ENCODE data around the gene MSL2.
"Not testable (repeated sequence)": the region's sequence is repeated elsewhere in the genome, so short reads cannot be mapped to it uniquely, and the experiment has no call there.

MSL2 gene

DNA sequence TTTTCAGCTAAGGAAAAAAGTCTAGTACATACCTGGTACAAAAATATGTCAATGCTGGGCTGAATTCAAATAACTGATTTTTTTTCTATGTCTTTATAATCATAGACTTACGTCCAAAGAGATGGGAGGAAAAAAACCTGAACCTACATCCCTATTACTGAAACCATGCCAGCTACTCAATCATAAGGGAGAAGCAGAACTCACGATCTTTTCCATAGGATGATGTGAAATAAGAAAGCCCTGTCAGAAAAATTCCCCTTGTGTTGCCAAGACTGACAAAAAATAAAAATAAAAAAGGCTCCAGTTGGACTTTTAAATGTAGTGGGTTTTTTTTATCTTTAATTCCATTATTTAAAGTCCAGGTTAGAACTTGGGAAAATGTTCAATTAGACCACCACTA is 3.3 kb downstream of the MSL2 start:
- DNase-seq: no peak

DNA sequence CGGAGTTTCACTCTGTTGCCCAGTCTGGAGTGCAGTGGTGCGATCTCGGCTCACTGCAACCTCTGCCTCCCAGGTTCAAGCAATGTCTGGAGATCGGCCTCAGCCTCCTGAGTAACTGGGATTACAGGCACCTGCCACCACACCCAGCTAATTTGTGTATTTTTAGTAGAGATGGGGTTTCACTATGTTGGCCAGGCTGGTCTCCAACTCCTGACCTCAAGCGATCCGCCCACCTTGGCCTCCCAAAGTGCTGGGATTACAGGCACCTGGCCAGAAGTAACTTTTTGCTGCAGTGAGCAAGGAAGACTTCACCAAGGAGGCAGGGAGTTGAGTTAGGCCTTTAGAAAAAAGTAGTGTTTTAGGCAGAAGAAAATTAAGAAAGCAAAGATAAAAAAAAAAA is 3.9 kb downstream of the MSL2 start:
- DNase-seq: not testable (repeated sequence)

DNA sequence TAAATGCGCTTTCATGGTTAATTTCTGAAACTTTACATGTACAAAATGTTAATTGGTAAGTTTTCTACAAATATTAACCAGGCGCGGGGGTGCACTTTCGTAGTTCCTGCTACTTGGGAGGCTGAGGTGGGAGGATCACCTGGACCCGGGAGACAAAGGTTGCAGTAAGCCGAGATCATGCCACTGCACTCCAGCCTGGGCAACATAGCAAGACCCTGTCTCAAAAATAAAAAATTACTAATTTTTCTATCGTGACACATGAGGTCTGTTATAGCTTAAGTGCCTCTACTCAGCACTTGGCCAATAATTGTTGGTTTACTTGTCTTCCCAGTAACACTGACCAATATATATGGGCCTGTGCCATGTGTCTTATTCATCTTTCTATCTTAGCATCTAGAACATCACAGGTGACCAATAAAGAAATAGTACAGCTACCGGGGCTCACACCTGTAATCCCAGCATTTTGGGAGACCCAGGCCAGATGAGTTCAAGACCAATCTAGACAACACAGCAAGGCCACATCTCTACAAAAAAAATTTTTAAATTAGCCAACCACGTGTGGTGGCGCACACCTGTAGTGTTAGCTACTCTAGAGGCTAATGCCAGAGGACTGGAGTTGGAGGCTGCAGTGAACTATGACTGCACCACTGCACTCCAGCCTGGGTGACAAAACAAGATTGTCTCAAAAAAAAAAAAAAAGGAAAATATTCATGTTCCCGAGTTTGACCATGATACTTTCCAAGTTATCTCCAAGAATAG is 6.1 kb downstream of the MSL2 start:
- no peak for DNase-seq

DNA sequence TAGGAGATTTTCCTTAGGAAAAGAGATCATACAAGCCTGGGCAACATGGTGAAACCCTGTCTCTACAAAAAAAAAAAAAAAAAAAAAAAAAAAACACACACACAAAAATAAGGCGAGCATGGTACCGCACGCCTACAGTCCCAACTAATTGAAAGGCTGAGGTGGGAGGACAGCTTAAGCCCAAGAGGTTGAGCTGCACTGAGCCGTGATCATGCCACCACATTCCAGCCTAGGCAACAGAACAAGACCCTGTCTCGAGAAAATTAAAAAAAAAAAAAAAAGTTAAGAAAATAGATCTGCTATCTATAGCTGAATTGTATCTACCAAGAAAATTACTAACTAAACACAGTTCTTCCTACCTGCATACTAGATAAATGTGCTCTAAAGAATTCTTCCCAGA is 7.1 kb downstream of the MSL2 start:
- DNase-seq: no peak

DNA sequence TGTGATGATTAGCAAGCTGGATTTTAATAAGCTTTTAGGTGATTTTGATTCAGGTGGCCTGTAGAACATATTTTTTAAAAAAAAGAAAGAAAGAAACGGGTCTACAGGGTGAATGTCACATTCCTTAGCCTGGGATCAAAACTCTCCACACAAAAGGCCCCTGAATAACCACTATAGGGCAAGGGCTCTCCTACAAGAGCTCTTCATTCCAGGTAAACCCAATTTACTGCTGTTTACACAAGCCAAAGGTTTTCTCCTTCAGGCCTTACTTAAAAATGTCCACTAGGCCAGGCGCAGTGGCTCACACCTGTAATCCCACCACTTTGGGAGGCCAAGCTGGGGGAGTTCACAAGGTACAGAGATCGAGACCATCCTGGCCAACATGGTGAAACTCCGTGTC is 8.3 kb downstream of the MSL2 start:
- no peak for DNase-seq

- DNase-seq: no peak
Observed at GRCh38 chr3:136186846-136187245, 9.3 kb downstream of the MSL2 start.

DNA sequence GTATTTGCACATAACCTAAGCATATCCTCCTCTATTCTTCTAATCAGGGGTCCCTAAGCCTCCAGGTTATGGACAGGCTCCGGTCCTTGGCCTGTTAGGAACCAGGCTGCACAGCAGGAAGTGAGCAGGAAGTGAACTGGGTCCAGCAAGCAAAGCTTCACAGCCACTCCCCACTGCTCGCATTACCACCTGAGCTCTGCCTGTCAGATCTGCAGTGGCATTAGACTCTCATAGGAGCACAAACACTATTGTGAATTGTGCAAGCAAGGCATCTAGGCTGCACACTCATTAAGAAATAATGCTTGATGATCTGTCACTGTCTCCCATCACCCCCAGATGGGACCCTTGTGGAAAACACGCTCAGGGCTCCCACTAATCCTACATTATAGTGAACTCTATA is 9.8 kb downstream of the MSL2 start:
- no peak for DNase-seq

GRCh38 chr3:136184703-136185102 is 11.4 kb downstream of the MSL2 start:
- no peak for DNase-seq

- no peak for DNase-seq
Observed at GRCh38 chr3:136181741-136182140, 14.4 kb downstream of the MSL2 start.

DNA sequence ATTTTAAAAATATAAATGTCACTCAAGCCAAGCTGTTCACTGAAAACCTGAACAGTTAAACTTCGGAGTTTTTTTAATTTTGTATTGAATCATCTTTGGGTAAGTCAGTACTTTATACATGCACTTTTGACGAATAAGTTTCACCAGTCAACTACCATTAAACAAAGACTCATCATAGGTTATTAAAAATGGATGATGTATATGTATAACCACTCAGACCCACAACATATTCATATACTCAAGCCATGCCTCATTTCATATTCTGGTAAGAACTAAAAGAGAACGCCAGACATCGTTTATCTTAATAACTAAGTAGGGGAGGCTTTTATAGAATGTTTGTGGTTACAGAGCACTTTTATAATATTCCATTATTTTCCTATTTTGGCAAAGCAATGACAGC is 18.3 kb downstream of the MSL2 start:
- DNase-seq: no peak

DNA sequence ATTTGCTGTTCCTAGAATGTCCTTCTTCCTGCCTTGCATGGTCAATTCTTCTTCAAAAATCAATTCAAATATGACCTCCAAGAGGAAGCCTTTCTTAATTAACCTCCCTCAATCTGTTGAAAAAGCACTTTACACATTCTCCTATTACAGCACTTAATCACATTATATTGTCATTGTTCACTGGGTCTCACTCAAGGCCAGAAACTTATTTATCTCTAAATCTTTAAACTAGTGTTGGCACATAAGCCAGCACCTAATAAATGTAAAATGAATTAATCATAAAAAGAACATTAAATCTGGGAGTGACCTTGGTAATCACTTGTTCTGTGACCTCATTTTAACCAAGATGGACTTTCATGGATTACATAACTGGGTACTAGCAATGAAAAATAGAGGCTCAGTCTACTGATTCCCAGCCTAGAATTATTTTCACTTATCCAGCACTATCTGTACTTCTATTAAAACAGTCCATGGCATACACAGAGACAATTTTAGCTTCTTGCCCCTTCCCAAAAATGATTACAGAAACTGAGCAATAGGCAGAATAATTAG is 22.1 kb downstream of the MSL2 start:
- DNase-seq: no peak

DNA sequence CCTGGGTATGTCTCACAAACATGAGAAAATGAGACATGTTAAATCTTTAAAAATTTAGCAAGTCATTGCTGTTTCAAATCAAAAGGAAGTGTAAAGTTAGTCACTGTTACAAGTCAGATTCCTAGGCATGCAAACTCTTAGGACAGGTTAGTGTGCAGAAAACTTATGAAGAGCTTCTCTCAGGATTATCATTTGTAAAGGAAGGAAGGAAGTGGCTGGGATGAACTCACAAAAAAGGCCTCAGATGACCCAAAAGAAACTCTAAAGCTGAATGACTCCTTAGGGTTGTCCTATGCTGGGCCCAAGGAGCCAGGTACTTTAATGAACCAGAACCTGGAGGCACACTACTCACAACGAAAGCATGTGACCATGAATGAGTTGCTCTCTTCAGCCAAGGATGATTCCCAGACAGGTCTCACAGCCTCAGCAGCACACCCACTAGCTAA is 25.0 kb downstream of the MSL2 start:
- no peak for DNase-seq

- not testable (repeated sequence) for DNase-seq
Observed at GRCh38 chr3:136168236-136168635, 27.9 kb downstream of the MSL2 start.

DNA sequence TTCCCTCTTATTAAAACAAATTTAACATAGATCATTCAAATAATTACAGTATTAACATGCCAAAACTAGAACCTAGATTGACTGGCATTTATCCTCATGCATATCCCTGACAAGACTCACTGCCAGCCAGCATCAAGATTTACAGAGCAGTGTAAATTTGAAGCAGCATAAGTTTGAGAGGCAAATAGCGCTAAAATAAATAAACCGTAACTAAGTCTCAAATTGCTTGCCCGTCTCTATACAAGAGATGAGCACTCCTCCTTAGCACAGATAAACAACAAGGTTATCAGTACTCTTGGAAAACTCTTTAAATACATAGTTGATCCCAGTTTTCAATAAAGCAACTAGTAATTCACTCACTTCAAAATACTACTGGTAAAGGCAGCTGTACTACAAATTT is 29.6 kb downstream of the MSL2 start:
- no peak for DNase-seq

- not testable (repeated sequence) for DNase-seq
Observed at GRCh38 chr3:136163607-136164006, 32.5 kb downstream of the MSL2 start.

DNA sequence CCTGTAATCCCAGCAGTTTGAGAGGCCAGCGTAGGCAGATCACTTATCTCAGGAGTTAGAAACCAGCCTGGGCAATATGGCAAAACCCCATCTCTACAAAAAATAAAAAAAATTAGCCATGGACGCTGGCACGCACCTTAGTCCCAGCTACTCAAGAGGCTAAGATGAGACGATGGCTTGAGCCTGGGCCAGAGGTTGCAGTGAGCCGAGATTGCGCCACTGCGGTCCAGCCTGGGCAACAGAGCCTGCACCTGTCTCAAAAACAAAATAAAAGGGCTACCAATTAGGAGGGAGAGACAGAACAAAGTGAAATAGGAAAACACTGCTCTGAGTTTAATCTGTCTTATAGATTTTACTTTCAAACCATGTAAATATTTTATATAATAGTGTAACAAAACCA is 33.8 kb downstream of the MSL2 start:
- DNase-seq: no peak

DNA sequence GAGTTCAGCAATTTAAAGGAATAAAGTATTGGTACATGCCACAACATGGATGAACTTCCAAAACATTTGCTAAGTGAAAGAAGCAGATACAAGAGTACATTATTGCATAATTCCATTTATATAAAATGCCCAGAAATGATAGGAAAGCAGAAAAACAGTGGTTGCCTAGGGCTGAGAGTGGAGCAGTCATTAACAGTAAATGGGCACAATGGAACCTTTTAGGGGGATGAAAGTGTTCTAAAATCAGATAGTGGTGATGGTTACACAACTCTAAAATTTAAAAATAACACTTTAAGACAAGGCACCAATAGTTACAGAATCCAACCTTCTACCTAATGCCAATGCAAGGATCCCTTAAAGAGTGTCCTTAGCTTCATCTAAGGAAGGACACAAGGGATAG is 34.6 kb downstream of the MSL2 start:
- no peak for DNase-seq

- DNase-seq: no peak
Observed at GRCh38 chr3:136152963-136153362, 43.2 kb downstream of the MSL2 start.

GRCh38 chr3:136152176-136152843 is 43.8 kb downstream of the MSL2 start:
- DNase-seq: no peak

DNA sequence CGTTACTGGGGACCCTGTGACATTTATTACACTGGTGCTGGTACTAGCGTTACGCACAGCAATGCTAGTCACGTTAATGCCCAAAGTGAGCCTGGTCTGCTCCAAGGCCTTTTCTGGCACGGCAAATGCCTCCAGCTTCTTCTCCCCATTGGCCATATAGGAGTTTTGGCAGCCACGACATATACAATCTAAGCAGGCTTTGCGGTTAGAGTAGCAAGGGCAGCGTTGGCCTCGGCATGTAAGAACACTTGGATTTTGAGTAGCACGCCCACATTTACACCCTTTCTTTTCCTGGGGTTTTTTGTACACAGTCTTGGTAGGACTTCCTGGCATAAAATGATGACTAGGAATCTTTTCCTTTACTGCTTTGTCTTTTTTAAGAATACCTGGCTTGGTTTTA is 44.9 kb downstream of the MSL2 start:
- DNase-seq: no peak

DNA sequence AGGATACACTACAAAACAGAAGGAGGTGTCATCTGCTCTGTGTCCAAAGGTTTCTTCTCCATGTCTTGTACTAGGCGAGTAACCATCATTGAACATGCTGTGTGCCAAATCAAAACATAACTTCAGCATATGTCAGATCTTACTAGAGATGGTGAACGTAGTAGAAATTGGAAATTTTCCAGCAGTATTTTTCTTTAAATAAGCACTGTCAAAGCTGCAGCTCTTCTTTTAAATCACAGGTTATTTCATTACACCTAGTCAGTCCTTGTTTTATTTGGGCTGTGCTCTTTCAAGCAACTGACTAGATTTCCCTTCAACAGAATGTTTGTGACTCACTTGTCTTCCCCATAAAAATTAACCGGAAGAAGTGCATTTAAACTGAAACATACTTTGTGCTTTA is 46.5 kb downstream of the MSL2 start:
- DNase-seq: no peak

- no peak for DNase-seq
Observed at GRCh38 chr3:136146981-136147729, 49.0 kb downstream of the MSL2 start.

GRCh38 chr3:136144397-136144796 is 51.7 kb downstream of the MSL2 start:
- not testable (repeated sequence) for DNase-seq

- no peak for DNase-seq
Observed at GRCh38 chr3:136142592-136142991, 53.5 kb downstream of the MSL2 start.
